GM21576 (cell line): Measurements from ENCODE around the gene IGSF9B.

ENCODE experiments used
- ATAC-seq: cut with Tn5 transposase; IDR thresholded peaks from one replicate; pipeline ENCODE4 v1.9.1; 2021; ENCODE audit warnings: mild to moderate bottlenecking, moderate library complexity; ENCODE audit not compliant: unreplicated experiment

The IGSF9B gene

GRCh38 chr11:133940034-133940433 lies 16.7 kb downstream of the IGSF9B start:
- ATAC-seq = no peak

DNA sequence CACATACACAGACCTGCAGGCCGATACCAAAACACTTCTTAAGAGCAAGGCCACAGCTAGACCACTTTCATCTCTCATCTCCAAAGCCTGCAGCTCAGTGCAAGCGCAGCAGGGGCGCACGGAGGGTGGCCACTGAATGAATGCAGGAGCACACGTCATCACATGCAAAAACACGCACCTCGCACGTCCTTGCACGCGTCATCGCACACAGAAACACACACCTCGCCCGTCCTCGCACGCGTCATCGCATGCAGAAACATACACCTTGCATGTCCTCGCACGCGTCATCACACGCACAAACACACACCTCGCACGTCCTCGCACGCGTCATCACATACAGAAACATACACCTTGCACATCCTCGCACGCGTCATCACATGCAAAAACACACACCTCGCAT lies 17.2 kb downstream of the IGSF9B start:
- no peak for ATAC-seq

GRCh38 chr11:133938166-133938565 lies 18.6 kb downstream of the IGSF9B start:
- no peak for ATAC-seq

- no peak for ATAC-seq
These were observed 19.3 kb downstream of the IGSF9B start for GRCh38 chr11:133937468-133937867.

DNA sequence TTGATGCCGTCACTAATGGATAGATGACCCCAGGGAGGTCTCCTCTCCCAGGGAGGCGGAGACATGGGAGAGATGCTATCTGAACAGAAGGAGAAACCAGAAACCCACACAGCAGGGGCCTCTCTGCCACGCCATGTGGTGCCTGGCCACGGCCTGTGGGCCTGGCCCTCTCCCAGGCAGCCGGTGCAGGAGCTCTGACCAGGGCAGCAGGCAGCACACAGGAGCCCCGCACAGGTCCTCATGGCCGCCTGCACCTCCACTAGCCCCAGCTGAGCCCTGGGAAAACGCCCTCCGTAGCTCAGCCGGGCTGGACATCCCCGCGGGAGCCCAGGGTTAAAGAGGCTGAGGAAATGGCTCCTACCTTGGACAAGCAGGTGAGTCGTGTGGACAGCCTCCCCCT lies 19.8 kb downstream of the IGSF9B start:
- ATAC-seq = no peak

DNA sequence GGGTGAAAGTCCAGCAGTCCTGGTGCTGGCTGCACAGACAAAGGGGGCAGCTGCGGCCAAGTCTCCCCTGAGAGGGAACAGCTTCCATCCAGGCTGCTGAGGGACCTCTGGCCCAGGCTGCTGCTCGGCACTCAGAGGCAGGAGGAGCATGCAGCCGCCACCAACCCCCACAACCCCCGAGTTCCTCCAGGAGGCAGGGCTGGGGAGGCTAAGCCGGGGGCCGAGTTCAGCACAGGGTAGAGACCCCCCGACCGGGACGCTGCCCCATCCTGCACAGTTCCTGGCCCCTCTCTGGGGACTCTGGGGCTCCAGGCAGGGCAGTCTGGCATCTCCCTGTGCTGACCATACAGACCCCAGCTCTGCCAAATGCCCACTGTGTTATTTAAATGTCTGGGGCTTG lies 20.2 kb downstream of the IGSF9B start:
- no peak for ATAC-seq

DNA sequence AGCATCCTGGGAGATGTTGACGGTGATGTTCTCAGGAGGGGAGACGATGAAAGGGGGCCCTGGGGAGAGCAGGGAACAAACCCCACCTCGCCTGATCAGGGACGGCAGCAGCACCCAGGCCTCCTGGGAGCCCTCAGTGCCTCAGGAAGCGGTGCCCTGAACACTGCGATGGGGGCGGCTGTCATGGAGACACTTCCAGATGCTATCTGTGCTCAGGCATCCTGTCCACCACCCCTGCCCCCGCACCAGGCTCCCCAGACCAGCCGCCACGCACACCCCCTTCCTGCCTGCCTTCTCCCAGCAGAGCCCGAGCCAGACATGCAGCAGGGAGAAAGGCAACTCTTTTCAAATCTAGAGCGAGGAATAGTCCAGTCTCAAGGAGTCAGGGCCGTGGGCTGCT lies 20.6 kb downstream of the IGSF9B start:
- ATAC-seq = no peak

DNA sequence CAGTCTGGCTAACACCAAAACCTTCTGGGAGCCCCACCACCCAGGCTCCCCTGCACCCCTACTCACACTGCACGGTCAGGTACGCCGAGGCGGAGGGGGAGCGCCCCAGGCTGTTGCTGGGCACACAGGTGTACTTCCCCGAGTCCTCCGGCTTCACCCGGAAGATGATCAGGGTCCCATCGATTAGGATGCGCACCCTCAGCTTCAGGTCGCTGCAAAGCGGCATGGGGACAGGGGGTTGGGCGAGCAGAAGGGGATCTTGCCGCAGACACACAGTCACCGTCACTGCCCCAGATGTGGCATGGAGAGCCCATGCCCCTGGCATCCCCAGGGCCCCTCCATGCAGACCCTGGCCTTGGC lies 21.2 kb downstream of the IGSF9B start:
- ATAC-seq = no peak

DNA sequence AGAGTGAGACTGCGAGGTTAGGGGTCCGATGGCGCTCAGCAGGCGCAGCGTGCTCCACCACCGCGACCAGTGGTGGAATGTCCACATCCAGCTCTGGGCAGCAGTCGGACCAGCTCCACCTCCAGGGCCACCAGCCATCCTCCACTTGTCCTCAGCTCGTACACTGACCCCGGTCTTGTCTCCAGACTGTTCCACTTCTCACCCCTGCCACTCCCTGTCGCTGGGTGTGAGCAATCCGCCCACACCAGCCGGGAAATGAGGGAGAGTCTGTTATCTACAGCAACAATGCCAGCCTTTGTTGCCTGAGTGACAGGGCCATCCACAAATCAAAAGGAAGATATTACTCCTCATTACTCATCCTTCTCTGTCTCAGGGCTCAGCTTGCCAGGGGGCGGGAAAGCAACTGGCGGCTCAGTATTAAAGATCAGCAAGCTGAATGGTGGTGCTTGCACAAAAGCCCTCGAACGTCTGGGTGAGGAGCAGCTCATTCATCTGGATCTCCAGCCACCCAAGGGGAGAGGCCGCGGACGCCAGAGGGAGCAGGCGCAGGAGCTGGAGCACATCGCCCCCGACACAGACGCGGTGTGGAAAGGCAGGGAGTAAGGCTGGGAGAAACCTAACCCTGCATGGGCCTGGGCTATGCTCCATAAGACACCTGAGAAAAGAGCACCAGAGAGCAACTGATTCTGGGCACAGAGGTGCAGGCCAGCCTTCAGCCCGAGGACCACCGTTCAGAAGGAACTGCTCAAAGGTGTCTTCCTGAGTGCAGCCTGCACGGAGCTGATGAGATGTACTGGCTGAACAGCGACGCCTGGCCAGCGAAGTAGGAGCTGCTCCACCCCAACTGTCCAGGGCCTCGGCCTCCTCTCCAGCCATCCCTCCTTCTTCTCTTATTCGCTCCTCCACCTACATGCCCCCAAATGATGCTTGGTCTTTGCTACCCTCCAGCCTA lies 21.9 kb downstream of the IGSF9B start:
- no peak for ATAC-seq

DNA sequence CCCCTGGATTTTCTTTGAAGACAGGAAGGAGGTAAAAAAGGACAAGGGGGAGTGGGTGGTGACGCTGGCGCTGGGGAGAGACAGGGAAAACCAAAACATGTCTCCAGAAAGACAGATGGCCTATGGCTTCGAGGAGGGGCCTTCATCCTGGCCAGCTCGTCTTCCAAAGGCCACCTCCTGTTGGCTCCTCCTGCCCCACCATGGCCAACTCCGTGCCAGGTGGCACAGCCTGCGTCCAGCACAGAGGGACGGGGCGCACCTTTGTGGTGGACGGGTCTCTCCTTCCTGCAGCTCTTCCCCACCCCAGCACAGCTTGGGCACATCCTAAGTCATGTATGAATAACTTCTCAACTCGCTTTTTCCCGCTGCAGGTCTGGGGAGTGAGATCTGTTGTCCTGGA lies 22.7 kb downstream of the IGSF9B start:
- no peak for ATAC-seq

DNA sequence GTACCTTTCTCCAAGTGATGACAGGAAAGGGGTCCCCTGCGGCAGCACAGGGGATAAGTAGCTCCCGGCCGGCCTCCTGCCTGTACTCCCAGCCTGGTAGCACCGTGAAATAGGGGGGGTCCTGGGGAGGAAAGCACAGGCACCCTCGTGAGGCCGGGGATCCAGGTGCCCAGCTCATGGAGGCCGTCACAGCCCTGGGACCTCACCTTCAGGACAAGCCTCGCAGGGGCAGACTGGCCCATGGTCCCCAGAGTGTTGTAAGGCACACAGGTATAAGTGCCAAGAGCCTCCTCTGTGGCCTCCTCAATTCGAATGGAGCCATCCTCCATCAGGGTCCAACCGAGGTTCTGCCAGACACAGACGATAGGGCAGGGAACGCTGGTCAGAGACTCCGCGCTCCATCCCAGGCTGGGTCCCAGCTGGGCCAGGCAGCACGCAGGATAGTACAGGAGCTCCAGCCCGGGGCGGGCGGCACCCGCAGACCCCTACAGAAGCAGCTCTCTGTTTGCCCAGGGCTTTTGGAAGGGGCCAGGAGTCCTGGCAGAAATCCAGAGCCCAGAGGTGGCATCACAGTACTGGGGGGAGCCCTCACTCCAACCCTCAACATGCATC lies 25.2 kb downstream of the IGSF9B start:
- no peak for ATAC-seq

DNA sequence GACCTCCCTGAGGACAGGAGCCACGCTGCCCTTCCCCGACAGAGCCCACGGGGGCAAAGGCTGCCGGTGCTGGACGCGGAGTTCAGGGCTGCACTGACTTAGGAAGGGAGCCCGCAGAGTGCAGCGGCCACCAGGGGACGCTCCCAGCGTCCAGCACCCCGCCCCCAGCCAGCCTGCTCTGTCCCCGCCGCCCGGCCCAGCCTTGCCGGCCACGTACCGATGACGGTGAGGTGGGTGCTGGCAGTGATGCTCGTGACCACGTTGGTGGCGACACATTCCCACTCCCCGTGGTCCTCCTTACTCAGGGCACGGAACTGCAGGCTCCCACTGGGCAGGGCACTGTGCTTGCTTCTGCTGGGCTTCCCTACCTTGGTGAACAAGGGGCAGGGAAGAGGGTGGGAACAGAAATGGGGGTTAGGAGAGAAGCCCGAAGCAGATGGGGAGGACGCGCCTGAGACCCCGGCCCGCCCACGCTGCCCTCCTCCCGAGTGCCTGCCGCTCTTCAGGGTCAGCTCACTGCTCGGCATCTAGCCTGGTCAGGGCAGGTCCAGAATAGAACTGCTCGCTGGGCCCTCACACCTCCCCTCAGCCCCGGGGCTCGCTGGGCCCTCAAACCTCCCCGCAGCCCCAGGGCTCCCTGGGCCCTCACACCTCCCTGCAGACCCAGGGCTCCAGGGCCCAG lies 25.9 kb downstream of the IGSF9B start:
- ATAC-seq = no peak

DNA sequence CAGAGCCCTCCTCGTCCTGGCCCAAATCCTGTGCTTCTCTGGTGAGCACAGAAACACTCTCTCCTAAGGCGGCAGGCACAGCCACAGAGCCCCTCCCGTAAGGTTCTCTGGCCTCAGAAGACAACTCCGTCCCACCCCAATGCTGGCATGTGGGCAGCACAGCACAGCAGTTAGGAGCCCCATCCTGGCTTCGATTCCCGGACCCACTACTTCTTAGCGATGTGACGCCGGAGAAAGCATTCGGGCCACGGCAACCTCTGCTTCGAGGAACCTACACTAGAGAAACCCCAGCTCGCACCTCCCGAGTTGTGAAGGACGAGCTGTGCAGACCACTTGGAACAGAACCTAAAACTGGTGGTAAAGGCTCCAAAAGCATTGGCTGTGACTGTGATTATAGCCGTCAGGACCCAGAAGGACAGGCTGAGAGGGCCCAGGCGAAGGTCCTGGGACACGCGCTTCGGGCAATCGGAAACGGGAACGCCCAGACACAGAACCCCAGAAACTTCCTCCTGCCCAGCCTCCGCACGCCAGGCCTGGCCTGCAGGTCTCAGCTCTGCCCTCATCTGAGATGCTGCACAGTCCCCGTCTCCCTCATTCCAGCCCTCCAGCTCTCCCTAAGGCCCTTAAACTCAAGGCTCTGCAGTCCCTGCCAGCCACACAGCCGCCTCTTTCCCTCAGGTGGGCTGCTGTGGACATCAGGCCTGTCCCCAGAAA lies 26.6 kb downstream of the IGSF9B start:
- ATAC-seq = no peak

DNA sequence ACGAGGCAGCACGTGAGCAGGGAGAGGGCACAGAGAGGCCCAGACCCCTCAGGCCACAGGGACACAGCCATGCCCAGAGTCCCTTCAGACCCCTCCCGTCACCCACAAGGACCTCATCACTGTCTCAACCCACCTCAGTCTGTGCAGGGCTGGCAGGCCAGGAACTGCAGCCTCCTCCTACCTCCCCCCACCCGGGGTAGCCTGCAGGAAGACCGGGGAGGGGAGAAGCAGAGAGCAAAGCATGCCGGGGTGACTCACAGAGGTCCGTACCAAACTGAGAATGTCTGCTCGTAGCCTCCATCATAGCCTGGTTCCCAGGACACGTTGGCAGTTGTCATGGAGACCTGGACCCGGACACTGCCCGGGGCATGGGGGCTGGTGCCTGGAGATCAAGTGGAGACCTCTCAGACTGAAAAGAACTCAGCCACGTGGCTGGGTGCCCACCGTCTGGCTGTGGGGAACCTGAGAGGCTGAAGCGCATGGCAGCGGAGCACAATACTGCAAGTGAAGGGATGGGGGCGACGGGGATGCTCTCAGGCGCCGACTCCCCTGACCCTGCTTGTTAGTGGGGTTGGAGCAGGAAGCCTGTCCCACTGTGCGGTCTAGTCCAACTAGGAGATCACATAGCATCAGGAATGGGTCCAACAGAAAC lies 27.2 kb downstream of the IGSF9B start:
- no peak for ATAC-seq

DNA sequence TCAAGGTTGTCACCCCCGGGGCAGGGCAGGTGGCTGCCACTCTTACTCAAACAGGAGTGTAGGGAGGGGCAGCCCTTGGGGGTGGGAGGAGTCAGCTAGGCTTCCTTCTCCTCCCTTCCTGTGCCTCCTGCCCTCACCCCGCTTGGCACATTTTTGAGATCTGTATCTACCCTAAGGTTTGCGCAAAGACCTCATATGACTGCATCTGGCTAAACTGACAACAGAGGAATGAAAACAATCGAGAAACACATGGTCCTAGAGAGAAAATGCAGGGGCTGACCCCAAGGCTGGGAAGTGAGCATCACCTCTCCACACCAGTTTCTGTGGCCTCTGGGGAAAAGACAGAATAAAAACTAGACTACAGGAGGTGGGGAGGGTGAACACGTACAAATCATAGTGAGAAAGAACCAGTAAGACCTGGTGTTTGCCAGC lies 28.1 kb downstream of the IGSF9B start:
- ATAC-seq = peak; percentile 59

GRCh38 chr11:133927690-133928627 lies 28.8 kb downstream of the IGSF9B start:
- peak; percentile 73 for ATAC-seq

GRCh38 chr11:133926466-133927246 lies 30.1 kb downstream of the IGSF9B start:
- ATAC-seq = no peak

DNA sequence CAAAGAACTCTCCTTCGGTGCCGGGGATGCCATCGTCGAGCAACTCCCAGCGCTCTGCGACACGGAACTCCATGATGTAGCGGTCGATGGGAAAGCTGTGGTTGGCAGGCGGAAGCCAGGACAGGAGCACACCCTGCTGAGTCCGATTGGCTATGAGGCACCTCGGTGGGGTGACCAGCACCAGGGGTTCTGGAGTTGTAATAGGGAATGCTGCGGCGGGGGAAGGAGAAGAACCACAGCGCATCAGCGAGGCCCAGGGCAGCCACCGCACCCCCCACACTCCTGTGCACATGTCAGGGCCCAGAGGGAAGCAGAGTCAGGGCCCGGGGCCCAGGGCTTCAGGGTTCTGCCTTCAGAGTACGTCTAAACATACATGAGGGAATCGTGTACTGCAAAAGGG lies 31.0 kb downstream of the IGSF9B start:
- ATAC-seq = no peak

DNA sequence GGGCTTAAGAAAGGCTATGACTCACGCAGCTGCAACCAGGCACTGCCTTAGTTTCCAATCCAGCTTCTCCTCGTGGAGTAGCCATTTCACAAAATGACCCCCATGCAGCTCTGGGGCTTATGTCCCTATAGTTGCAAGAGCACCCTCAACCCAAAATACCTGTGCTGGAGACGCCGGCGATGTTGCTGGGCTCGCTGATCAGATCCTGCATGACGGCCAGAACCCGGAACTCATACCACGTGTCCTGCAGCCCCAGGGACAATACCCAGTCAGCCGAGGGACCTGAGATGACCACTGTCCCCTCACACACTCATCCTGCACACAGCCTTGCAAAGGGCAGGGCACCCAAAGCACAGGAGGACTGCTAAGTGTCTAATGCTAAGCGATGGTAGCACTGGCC lies 32.1 kb downstream of the IGSF9B start:
- ATAC-seq = no peak
